ENCODE data around the gene ENPP4.
"Not testable (repeated sequence)": the region's sequence is repeated elsewhere in the genome, so short reads cannot be mapped to it uniquely, and the experiment has no call there.

Gene ENPP4

GRCh38 chr6:46129629-46130511 is at the start of gene ENPP4:
TSS of gene ENPP4 (plus strand) at chr6:46129989. CDS start at chr6:46139584, 9,595 bp downstream.
- peak; percentile 85 for DNase-seq

- no peak for DNase-seq
Measured at GRCh38 chr6:46080111-46080510, 49.7 kb upstream of the ENPP4 start.

- DNase-seq: not testable (repeated sequence)
Measured at GRCh38 chr6:46085688-46086087, 44.1 kb upstream of the ENPP4 start.

- DNase-seq: peak; percentile 36
Measured at GRCh38 chr6:46090115-46091079, 39.4 kb upstream of the ENPP4 start.

GRCh38 chr6:46091080-46091478 is 38.7 kb upstream of the ENPP4 start:
- no peak for DNase-seq

- no peak for DNase-seq
Measured at GRCh38 chr6:46095251-46095650, 34.5 kb upstream of the ENPP4 start.

GRCh38 chr6:46097366-46097765 is 32.4 kb upstream of the ENPP4 start:
- no peak for DNase-seq

GRCh38 chr6:46098678-46099077 is 31.1 kb upstream of the ENPP4 start:
- no peak for DNase-seq

GRCh38 chr6:46099952-46100351 is 29.8 kb upstream of the ENPP4 start:
- DNase-seq: no peak

GRCh38 chr6:46102123-46102522 is 27.7 kb upstream of the ENPP4 start:
- DNase-seq: no peak

GRCh38 chr6:46103441-46104115 is 26.2 kb upstream of the ENPP4 start:
- DNase-seq: no peak

- no peak for DNase-seq
Measured at GRCh38 chr6:46104209-46104608, 25.6 kb upstream of the ENPP4 start.

- DNase-seq: no peak
Measured at GRCh38 chr6:46105568-46105967, 24.2 kb upstream of the ENPP4 start.

- DNase-seq: no peak
Measured at GRCh38 chr6:46113370-46113769, 16.4 kb upstream of the ENPP4 start.

GRCh38 chr6:46115634-46116033 is 14.2 kb upstream of the ENPP4 start:
- DNase-seq: no peak

GRCh38 chr6:46116289-46116688 is 13.5 kb upstream of the ENPP4 start:
- no peak for DNase-seq

GRCh38 chr6:46118157-46118556 is 11.6 kb upstream of the ENPP4 start:
- no peak for DNase-seq

GRCh38 chr6:46118836-46119235 is 11.0 kb upstream of the ENPP4 start:
- no peak for DNase-seq

- not testable (repeated sequence) for DNase-seq
Measured at GRCh38 chr6:46119679-46120078, 10.1 kb upstream of the ENPP4 start.

GRCh38 chr6:46128476-46128875 is 1.3 kb upstream of the ENPP4 start:
- DNase-seq: no peak

GRCh38 chr6:46129291-46129628 is 529 bp upstream of the ENPP4 start:
- DNase-seq: no peak

GRCh38 chr6:46130666-46131065 is 877 bp downstream of the ENPP4 start:
- DNase-seq: no peak

- DNase-seq: not testable (repeated sequence)
Measured at GRCh38 chr6:46131291-46131690, 1.5 kb downstream of the ENPP4 start.
